HEK293 (cell line): ENCODE measurements around the gene GNAQ.

Experiments
- CTCF ChIA-PET: fragments of 350-600 bp; formaldehyde crosslinking; extraction: SDS; loops from one replicate; lab custom pipeline; 2021; ENCODE audit warnings: antibody characterized with exemption; lab: Yijun Ruan, JAX
- POLR2A ChIA-PET: fragments of 300-600 bp; formaldehyde crosslinking; extraction: SDS; loops from one replicate; lab custom pipeline; 2020; ENCODE audit warnings: antibody characterized with exemption, inconsistent platforms; lab: Yijun Ruan, JAX
- H3K27ac ChIP-seq: fragments of 200-500 bp; sonication (Bioruptor generic); 2 replicates; pipeline ENCODE4 v1.5.1; 2014; ENCODE audit warnings: low read depth, low read length, control low read depth, inconsistent platforms; ENCODE audit errors: extremely low read depth
- H3K36me3 ChIP-seq, 2 experiments: fragments of 200-500 bp in 1 of 2; sonication (Bioruptor generic) in 1 of 2; 1 replicate in 1 of 2; 2 replicates in 1 of 2; pipeline ENCODE4 v1.5.1; 2014 to 2017; ENCODE audit warnings: inconsistent platforms in 2 of 2, low read length in 2 of 2; ENCODE audit not compliant: control insufficient read depth in 2 of 2, insufficient read depth in 1 of 2
- H3K4me1 ChIP-seq: fragments of 200-500 bp; sonication (Bioruptor generic); 2 replicates; pipeline ENCODE4 v1.5.1; 2014; ENCODE audit warnings: mild to moderate bottlenecking, low read length, inconsistent platforms; ENCODE audit not compliant: control insufficient read depth, insufficient read depth
- H3K4me3 ChIP-seq: 2 replicates; pipeline ENCODE4 v1.5.1; 2011; ENCODE audit warnings: low read depth, mild to moderate bottlenecking, control low read depth, low read length, moderate library complexity
- H3K9me3 ChIP-seq: fragments of 200-500 bp; sonication (Bioruptor generic); 2 replicates; pipeline ENCODE4 v1.5.1; 2014; ENCODE audit warnings: low read depth, low read length, inconsistent platforms; ENCODE audit not compliant: control insufficient read depth, insufficient read depth
- AEBP2 ChIP-seq: fragments of 450-650 bp; formaldehyde crosslinking; IDR thresholded peaks from 2 replicates; pipeline ENCODE4 v1.5.1; 2016; ENCODE audit warnings: missing biosample characterization, missing genetic modification characterization, borderline replicate concordance
- HOXC10 ChIP-seq: sonication (generic); formaldehyde crosslinking; IDR thresholded peaks from 2 replicates; pipeline ENCODE4 v1.8.1; 2023; ENCODE audit warnings: mild to moderate bottlenecking, missing genetic modification reagents
- KLF17 ChIP-seq: fragments of 450-650 bp; formaldehyde crosslinking; IDR thresholded peaks from 2 replicates; pipeline ENCODE4 v1.5.1; 2016; ENCODE audit warnings: missing biosample characterization, missing genetic modification characterization
- MEIS1 ChIP-seq: sonication (generic); formaldehyde crosslinking; IDR thresholded peaks from 2 replicates; pipeline ENCODE4 v1.8.1; 2022; ENCODE audit warnings: missing genetic modification reagents, mild to moderate bottlenecking, borderline replicate concordance
- SP3 ChIP-seq: fragments of 450-650 bp; formaldehyde crosslinking; IDR thresholded peaks from 2 replicates; pipeline ENCODE4 v1.5.1; 2016; ENCODE audit warnings: missing biosample characterization, missing genetic modification characterization
- TCF7L2 ChIP-seq: IDR thresholded peaks from 2 replicates; pipeline ENCODE4 v1.6.1; 2011; ENCODE audit warnings: low read depth, mild to moderate bottlenecking, inconsistent platforms, low read length, moderate library complexity, borderline replicate concordance
- TSHZ1 ChIP-seq: fragments of 450-650 bp; formaldehyde crosslinking; IDR thresholded peaks from 2 replicates; pipeline ENCODE4 v1.5.1; 2016; ENCODE audit warnings: missing biosample characterization, missing genetic modification characterization, borderline replicate concordance
- ZBTB1 ChIP-seq: fragments of 450-650 bp; formaldehyde crosslinking; IDR thresholded peaks from 2 replicates; pipeline ENCODE4 v1.5.1; 2016; ENCODE audit warnings: missing biosample characterization, missing genetic modification characterization
- ZEB2 ChIP-seq: fragments of 450-650 bp; formaldehyde crosslinking; IDR thresholded peaks from 2 replicates; pipeline ENCODE4 v1.5.1; 2016; ENCODE audit warnings: missing biosample characterization, missing genetic modification characterization
- ZNF394 ChIP-seq: fragments of 450-650 bp; formaldehyde crosslinking; IDR thresholded peaks from 2 replicates; pipeline ENCODE4 v1.5.1; 2016; ENCODE audit warnings: missing biosample characterization, missing genetic modification characterization, mild to moderate bottlenecking, moderate library complexity, borderline replicate concordance
- ZNF416 ChIP-seq: fragments of 450-650 bp; formaldehyde crosslinking; IDR thresholded peaks from 2 replicates; pipeline ENCODE4 v1.5.1; 2016; ENCODE audit warnings: missing biosample characterization, missing genetic modification characterization
- ZNF548 ChIP-seq: fragments of 450-650 bp; formaldehyde crosslinking; IDR thresholded peaks from 2 replicates; pipeline ENCODE4 v1.5.1; 2016; ENCODE audit warnings: missing biosample characterization, missing genetic modification characterization
- ZNF560 ChIP-seq: fragments of 450-650 bp; formaldehyde crosslinking; IDR thresholded peaks from 2 replicates; pipeline ENCODE4 v1.5.1; 2017; ENCODE audit warnings: missing biosample characterization, missing genetic modification characterization, borderline replicate concordance
- ZNF76 ChIP-seq: fragments of 450-650 bp; formaldehyde crosslinking; IDR thresholded peaks from 2 replicates; pipeline ENCODE4; 2016; ENCODE audit warnings: low read depth, missing biosample characterization, missing genetic modification characterization, borderline replicate concordance
- ZNF777 ChIP-seq: fragments of 450-650 bp; formaldehyde crosslinking; IDR thresholded peaks from 2 replicates; pipeline ENCODE4 v1.5.1; 2017; ENCODE audit warnings: missing biosample characterization, missing genetic modification characterization, borderline replicate concordance
- ZNF791 ChIP-seq: fragments of 450-650 bp; formaldehyde crosslinking; IDR thresholded peaks from 2 replicates; pipeline ENCODE4 v1.5.1; 2016; ENCODE audit warnings: missing biosample characterization, missing genetic modification characterization
- ZNF843 ChIP-seq: fragments of 450-650 bp; formaldehyde crosslinking; IDR thresholded peaks from 2 replicates; pipeline ENCODE4 v1.5.1; 2016; ENCODE audit warnings: missing biosample characterization, missing genetic modification characterization
- ZSCAN16 ChIP-seq: fragments of 450-650 bp; formaldehyde crosslinking; IDR thresholded peaks from 2 replicates; pipeline ENCODE4 v1.5.1; 2016; ENCODE audit warnings: missing biosample characterization, missing genetic modification characterization
- ZSCAN18 ChIP-seq: fragments of 450-650 bp; formaldehyde crosslinking; IDR thresholded peaks from 2 replicates; pipeline ENCODE4 v1.5.1; 2016; ENCODE audit warnings: missing biosample characterization, missing genetic modification characterization
- TF ChIP-seq, protein P1 (sequence below): sonication (generic); formaldehyde crosslinking; IDR thresholded peaks from 2 replicates; pipeline ENCODE4 v1.8.1; 2022; ENCODE audit warnings: mild to moderate bottlenecking, moderate library complexity, missing genetic modification reagents

Gene GNAQ

GRCh38 chr9:77988630-77989029, 43.0 kb downstream of the GNAQ start:
- Histone ChIP-seq H3K4me3 (no peak overlapping the region), H3K27ac (no peak overlapping the region), H3K36me3 (peaks cover 0 to 3% of the 10 kb centered on the region in 2 experiments; a peak in 1 of 3 replicates), H3K9me3 (no peaks in the 10 kb centered on the region)
- CTCF ChIA-PET, result interaction anchor here (1.5 to 3.3 kb wide), 2 partner anchors 12 kb away, joined by 4 to 30 read pairs; no protein-coding TSS in a partner anchor
- POLR2A ChIA-PET, result no interaction called here
- TF ChIP-seq ZNF791, result no peak
- TF ChIP-seq ZBTB1 (tag by site-specific recombination), result no peak
- TF ChIP-seq KLF17 (tag by site-specific recombination), result no peak
- TF ChIP-seq HOXC10 (CRISPR knock-in tag), result no peak
- no peak for TF ChIP-seq SP3
- TF ChIP-seq ZEB2, result no peak
- no peak for TF ChIP-seq AEBP2
- no peak for TF ChIP-seq TCF7L2
- TF ChIP-seq ZSCAN18 (tag by site-specific recombination), result no peak
- TF ChIP-seq ZNF560, result no peak
- TF ChIP-seq, protein P1, sequence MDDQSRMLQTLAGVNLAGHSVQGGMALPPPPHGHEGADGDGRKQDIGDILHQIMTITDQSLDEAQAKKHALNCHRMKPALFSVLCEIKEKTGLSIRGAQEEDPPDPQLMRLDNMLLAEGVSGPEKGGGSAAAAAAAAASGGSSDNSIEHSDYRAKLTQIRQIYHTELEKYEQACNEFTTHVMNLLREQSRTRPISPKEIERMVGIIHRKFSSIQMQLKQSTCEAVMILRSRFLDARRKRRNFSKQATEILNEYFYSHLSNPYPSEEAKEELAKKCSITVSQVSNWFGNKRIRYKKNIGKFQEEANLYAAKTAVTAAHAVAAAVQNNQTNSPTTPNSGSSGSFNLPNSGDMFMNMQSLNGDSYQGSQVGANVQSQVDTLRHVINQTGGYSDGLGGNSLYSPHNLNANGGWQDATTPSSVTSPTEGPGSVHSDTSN, result no peak
- no peak for TF ChIP-seq ZSCAN16 (tag by site-specific recombination)
- TF ChIP-seq, all 188 proteins: peak for 0
- peaks cover 3% of the 10 kb centered on the region; the same call in 1 of the 2 replicates for H3K4me1 ChIP-seq

DNA sequence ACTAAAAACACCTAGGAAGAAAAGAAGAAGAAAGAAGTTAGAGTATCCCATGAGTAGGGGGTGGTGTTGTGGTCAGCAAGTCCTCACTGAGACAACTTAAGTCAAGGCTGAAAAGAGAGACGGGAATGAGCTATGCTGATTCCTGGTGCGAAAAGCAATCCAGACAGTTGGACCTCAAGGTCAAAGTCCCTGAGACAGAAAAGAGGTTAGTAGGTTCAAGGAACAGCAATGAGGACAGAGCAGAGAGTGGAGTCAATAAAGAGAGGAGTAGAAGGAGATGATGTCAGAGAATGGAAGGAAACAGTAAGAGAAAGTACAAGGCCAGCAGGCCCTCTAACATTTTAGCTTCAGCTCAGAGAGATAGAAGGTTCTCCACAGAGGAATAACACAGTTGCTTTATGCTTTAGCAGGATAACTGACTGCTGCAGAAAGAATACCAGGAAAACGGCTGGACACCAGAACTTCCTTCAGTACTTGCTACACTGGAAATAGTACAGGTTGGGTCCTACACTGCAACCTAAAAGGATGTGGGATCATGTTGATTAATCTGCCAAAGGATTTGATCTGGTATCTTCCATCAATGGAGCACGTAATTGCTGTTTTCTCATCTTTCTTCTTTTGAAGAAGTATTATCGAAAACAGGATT, 43.6 kb downstream of the GNAQ start:
- ChIA-PET CTCF (interaction anchor here (0.7 to 3.3 kb wide), 2 partner anchors 11 to 33 kb away, joined by 5 to 30 read pairs; no protein-coding TSS in a partner anchor), POLR2A (no interaction called here)
- Histone ChIP-seq H3K4me3 (no peak overlapping the region), H3K9me3 (no peaks in the 10 kb centered on the region), H3K27ac (no peak overlapping the region), H3K4me1 (peaks cover 3% of the 10 kb centered on the region; the same call in 1 of the 2 replicates), H3K36me3 (peaks cover 0 to 3% of the 10 kb centered on the region in 2 experiments; a peak in 1 of 3 replicates)
- TF ChIP-seq ZNF777 (tag by site-specific recombination) (no peak), ZNF394 (tag by site-specific recombination) (no peak), MEIS1 (no peak), ZNF843 (tag by site-specific recombination) (no peak), TSHZ1 (no peak), ZNF76 (tag by site-specific recombination) (no peak), ZNF548 (no peak), ZNF416 (no peak)
